Measurements from ENCODE around the gene TTLL8.

Gene TTLL8

DNA sequence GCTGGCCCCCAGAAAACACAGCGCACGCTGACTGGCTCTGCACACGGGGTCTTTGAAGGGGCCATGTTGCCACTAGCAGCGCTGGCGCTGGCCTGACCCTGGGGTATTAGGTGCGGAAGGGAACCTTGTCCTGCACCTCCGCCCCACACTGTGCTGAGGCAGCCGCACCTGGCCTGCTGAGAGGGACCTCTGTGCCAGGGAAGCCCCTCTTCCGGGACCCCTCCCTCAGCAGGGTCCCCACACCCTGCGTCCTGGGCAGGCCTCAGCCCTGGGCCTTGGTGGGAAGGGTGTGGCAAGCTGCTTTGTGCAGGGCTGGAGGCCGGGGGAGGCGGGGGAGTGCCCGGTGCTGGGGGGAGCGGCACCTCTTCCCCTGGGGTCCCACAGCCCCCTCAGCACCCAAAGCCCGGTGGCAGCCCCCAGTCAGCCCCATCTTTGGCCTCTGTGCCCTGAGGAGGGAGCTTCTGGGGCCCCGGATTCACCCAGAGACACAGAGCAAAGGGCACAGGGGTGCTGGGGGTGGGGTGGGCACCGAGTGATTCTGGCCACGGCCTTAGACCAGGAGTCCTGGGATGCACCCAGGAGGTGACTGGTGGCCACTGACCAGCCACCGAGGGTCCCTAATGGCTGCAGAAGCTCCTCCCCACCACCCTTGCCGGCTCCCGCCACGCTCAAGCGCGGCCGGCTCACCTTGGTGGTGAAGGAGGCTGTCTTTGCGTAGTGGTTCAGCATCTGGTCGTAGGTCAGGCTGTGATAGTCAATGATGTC is 11.4 kb downstream of the TTLL8 start:
- H3K27me3 ChIP-seq (replicated peaks): no peaks in the 10 kb centered on the region
- H3K36me3 ChIP-seq (replicated peaks): no peaks in the 10 kb centered on the region
- H3K4me3 ChIP-seq (ENCODE audit: low read depth, low read length): no peak overlapping the region
- in situ Hi-C loops (cut with HindIII; ENCODE audit: low pct_ligation_motif_present, low sequenced_read_pairs): no loop called here
- TF ChIP-seq, protein P1, sequence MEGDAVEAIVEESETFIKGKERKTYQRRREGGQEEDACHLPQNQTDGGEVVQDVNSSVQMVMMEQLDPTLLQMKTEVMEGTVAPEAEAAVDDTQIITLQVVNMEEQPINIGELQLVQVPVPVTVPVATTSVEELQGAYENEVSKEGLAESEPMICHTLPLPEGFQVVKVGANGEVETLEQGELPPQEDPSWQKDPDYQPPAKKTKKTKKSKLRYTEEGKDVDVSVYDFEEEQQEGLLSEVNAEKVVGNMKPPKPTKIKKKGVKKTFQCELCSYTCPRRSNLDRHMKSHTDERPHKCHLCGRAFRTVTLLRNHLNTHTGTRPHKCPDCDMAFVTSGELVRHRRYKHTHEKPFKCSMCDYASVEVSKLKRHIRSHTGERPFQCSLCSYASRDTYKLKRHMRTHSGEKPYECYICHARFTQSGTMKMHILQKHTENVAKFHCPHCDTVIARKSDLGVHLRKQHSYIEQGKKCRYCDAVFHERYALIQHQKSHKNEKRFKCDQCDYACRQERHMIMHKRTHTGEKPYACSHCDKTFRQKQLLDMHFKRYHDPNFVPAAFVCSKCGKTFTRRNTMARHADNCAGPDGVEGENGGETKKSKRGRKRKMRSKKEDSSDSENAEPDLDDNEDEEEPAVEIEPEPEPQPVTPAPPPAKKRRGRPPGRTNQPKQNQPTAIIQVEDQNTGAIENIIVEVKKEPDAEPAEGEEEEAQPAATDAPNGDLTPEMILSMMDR (IDR thresholded peaks at IDR 0.05; ENCODE audit: low read depth, low read length, missing control alignments): no peak
- no peak overlapping the region for H3K27ac ChIP-seq
- DNase-seq: no peak

DNA sequence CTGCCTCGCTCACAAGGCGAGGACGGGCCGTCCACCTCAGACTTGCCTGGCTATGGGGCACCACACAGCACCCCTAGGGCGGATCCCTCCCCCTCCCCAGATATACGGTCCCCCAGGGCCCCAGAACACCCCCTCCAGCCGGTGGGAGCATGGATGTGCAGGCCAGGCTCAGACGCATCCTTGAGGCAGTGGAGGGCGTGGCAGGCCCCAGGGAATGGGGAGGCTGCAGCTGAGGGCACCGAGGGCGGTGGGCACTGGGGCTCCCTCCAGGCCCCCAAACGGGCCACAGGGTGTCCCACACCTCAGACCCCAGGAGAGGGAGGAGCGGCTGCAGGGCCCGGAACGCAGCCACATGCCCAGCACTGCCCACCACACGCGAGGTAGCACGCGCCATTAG is 12.1 kb downstream of the TTLL8 start:
- no peak overlapping the region for H3K4me3 ChIP-seq (ENCODE audit: low read depth, low read length)
- H3K27ac ChIP-seq: no peak overlapping the region
- in situ Hi-C loops (cut with HindIII; ENCODE audit: low pct_ligation_motif_present, low sequenced_read_pairs): no loop called here
- DNase-seq: no peak
- no peaks in the 10 kb centered on the region for H3K27me3 ChIP-seq (replicated peaks)
- no peaks in the 10 kb centered on the region for H3K36me3 ChIP-seq (replicated peaks)
- TF ChIP-seq, protein P1 (IDR thresholded peaks at IDR 0.05; ENCODE audit: low read depth, low read length, missing control alignments): no peak

GRCh38 chr22:50045211-50046018 is 12.7 kb downstream of the TTLL8 start:
- Histone ChIP-seq H3K4me3 (ENCODE audit: low read depth, low read length) (no peak overlapping the region), H3K27me3 (replicated peaks) (no peaks in the 10 kb centered on the region), H3K27ac (no peak overlapping the region), H3K36me3 (replicated peaks) (no peaks in the 10 kb centered on the region)
- DNase-seq: no peak
- in situ Hi-C loops (cut with HindIII; ENCODE audit: low pct_ligation_motif_present, low sequenced_read_pairs): no loop called here
- TF ChIP-seq, protein P1 (IDR thresholded peaks at IDR 0.05; ENCODE audit: low read depth, low read length, missing control alignments): no peak

- TF ChIP-seq, protein P1 (IDR thresholded peaks at IDR 0.05; ENCODE audit: low read depth, low read length, missing control alignments): no peak
- no peaks in the 10 kb centered on the region for H3K27me3 ChIP-seq (replicated peaks)
- in situ Hi-C loops (cut with HindIII; ENCODE audit: low pct_ligation_motif_present, low sequenced_read_pairs): no loop called here
- DNase-seq: no peak
- H3K4me3 ChIP-seq (ENCODE audit: low read depth, low read length): no peak overlapping the region
- H3K36me3 ChIP-seq (replicated peaks): no peaks in the 10 kb centered on the region
- H3K27ac ChIP-seq: no peak overlapping the region
These were observed 13.5 kb downstream of the TTLL8 start for GRCh38 chr22:50044485-50045118.

- no peak for DNase-seq
- H3K36me3 ChIP-seq (replicated peaks): no peaks in the 10 kb centered on the region
- TF ChIP-seq, protein P1 (IDR thresholded peaks at IDR 0.05; ENCODE audit: low read depth, low read length, missing control alignments): no peak
- in situ Hi-C loops (cut with HindIII; ENCODE audit: low pct_ligation_motif_present, low sequenced_read_pairs): no loop called here
- no peak overlapping the region for H3K4me3 ChIP-seq (ENCODE audit: low read depth, low read length)
- no peaks in the 10 kb centered on the region for H3K27me3 ChIP-seq (replicated peaks)
- no peak overlapping the region for H3K27ac ChIP-seq
These were observed 16.6 kb downstream of the TTLL8 start for GRCh38 chr22:50041361-50042065.
